A549 treated with CORT108297 at 1 μM for 4 hours (cell line): ENCODE results near the gene SLC2A9. TPM values are rescaled to one million over a fixed set of nuclear protein-coding genes. Genes with fewer than 3 reads are reported as not detected.

Experiments used
- total RNA-seq: library from RNA; stranded (reverse); fragments of 200-300 nt; extraction: Qiagen RNA extraction; gene quantifications from 5 replicates; pipeline ENCODE4 v1.2.3, GENCODE V29; 2022

Gene SLC2A9
- 0.18 to 0.74 TPM (median 0.27 TPM) in 5 replicates for total RNA-seq

DNA sequence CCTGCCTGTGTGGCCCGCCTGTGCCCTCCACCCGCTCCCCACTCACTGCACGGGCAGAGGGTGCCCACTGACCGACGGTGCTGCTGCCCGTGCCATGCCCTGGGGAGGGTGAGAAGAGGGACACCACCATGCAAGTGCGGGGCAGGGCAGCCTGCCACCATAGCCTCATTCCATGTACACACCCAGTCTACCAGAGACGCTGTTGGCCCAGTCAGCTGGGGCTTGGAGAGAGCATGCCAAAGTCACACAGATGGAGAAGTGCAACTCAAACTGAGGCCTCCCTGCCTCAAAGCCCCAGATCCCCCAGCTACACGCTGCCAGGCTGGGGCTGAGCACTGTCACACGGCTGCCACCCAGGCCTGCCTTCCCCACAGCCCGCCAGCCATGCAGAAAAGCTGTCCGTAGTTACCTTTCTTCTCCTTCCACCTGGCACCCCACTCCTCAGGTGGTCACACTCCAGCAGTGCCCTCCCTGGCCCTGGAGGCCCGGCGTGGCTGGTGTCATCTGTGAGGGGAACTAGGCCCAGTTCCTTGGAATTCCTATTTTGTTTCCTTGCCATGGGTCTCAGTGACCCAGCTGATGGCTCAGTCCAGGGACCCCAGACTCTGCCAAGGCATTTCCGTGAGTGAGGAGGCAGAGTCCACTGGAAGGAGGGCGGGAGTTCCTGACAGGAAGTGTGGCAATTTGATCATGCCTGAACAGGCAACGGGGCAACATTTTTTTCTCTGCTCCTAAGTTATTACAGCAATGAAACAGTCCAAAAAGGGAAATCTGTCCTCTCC lies at the start of gene SLC2A9:
TSS of gene SLC2A9 (minus strand) at position 627 of the 782 bp plus-strand sequence. CDS start at position 559, 68 bp downstream.

DNA sequence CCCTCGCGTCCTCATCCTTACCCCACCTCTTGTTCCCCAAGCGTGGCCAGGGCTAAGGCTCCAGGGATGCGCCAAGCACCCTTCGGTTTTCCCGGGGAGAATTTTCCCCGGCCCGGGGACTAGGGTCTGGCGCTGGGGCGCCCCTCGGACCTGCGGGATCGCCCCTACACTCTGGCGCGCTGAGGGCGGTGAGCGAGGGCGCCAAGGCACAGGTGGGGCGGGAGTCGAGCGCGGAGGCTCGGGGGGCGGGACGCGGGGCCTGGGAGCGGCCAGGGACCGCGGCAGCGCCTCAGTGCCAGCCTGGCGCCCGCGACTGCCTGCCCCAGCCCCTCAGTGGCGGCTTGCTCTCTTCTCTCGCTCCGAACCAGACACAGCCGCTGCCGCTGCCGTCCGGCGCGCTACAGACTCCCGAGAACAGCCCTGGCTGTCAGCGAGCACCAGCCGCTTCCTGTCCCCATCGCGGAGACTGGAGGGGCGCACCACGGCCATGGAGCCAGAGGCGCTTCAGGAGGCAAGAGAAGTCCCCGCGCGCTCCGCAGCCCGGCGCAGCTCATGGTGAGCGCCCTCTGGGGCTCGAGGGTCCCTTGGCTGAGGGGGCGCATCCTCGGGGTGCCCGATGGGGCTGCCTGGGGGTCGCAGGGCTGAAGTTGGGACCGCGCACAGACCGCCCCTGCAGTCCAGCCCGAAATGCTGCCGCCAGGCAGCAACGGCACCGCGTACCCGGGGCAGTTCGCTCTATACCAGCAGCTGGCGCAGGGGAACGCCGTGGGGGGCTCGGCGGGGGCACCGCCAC lies 239.8 kb downstream of the SLC2A9 start, which contains the start of gene DRD5:
TSS of gene DRD5 (plus strand) at position 292 of the 793 bp plus-strand sequence. CDS start at position 688, 396 bp downstream.

Other genes with a start within 250 kb of the SLC2A9 start
- not detected in 5 replicates for gene DRD5, start 239.9 kb downstream of the SLC2A9 start, total RNA-seq
- 185 to 218 TPM (median 210 TPM) in 5 replicates for gene WDR1, start 95.3 kb upstream of the SLC2A9 start, total RNA-seq